ENCODE results near the gene CDK5RAP2.

- TF ChIP-seq USF1 (IDR thresholded peaks at IDR 0.05; ENCODE audit: borderline replicate concordance, extremely low read length, insufficient read depth, low read depth, low read length) (no peak), TCF12 (IDR thresholded peaks at IDR 0.05; ENCODE audit: low read depth, low read length) (no peak), PBX3 (IDR thresholded peaks at IDR 0.05; ENCODE audit: insufficient replicate concordance, low read depth, low read length) (no peak), SP1 (IDR thresholded peaks at IDR 0.05; ENCODE audit: low read depth, low read length) (no peak), CREB1 (IDR thresholded peaks at IDR 0.05; ENCODE audit: low read depth) (no peak), CTCF (IDR thresholded peaks at IDR 0.05 in 2 of 3, conservative IDR thresholded peaks at IDR 0.05 in 1 of 3; ENCODE audit: control insufficient read depth in 2 of 3, extremely low read depth in 1 of 3, insufficient read depth in 1 of 3, low read depth in 3 of 3, low read length in 3 of 3) (no peak), ZNF274 (IDR thresholded peaks at IDR 0.05; ENCODE audit: insufficient read depth, insufficient read length) (no peak), SIN3A (IDR thresholded peaks at IDR 0.05; ENCODE audit: low read depth, low read length) (no peak), ZNF24 (IDR thresholded peaks at IDR 0.05) (no peak), FOS (IDR thresholded peaks at IDR 0.05; ENCODE audit: borderline replicate concordance, extremely low read depth, insufficient read length) (no peak)
- TF ChIP-seq, protein P1, sequence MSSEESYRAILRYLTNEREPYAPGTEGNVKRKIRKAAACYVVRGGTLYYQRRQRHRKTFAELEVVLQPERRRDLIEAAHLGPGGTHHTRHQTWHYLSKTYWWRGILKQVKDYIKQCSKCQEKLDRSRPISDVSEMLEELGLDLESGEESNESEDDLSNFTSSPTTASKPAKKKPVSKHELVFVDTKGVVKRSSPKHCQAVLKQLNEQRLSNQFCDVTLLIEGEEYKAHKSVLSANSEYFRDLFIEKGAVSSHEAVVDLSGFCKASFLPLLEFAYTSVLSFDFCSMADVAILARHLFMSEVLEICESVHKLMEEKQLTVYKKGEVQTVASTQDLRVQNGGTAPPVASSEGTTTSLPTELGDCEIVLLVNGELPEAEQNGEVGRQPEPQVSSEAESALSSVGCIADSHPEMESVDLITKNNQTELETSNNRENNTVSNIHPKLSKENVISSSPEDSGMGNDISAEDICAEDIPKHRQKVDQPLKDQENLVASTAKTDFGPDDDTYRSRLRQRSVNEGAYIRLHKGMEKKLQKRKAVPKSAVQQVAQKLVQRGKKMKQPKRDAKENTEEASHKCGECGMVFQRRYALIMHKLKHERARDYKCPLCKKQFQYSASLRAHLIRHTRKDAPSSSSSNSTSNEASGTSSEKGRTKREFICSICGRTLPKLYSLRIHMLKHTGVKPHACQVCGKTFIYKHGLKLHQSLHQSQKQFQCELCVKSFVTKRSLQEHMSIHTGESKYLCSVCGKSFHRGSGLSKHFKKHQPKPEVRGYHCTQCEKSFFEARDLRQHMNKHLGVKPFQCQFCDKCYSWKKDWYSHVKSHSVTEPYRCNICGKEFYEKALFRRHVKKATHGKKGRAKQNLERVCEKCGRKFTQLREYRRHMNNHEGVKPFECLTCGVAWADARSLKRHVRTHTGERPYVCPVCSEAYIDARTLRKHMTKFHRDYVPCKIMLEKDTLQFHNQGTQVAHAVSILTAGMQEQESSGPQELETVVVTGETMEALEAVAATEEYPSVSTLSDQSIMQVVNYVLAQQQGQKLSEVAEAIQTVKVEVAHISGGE (CRISPR knock-in tag; IDR thresholded peaks at IDR 0.05): no peak
- TF ChIP-seq, protein P2, sequence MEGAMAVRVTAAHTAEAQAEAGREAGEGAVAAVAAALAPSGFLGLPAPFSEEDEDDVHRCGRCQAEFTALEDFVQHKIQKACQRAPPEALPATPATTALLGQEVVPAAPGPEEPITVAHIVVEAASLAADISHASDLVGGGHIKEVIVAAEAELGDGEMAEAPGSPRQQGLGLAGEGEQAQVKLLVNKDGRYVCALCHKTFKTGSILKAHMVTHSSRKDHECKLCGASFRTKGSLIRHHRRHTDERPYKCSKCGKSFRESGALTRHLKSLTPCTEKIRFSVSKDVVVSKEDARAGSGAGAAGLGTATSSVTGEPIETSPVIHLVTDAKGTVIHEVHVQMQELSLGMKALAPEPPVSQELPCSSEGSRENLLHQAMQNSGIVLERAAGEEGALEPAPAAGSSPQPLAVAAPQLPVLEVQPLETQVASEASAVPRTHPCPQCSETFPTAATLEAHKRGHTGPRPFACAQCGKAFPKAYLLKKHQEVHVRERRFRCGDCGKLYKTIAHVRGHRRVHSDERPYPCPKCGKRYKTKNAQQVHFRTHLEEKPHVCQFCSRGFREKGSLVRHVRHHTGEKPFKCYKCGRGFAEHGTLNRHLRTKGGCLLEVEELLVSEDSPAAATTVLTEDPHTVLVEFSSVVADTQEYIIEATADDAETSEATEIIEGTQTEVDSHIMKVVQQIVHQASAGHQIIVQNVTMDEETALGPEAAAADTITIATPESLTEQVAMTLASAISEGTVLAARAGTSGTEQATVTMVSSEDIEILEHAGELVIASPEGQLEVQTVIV (IDR thresholded peaks at IDR 0.05; ENCODE audit: borderline replicate concordance, partially characterized antibody): no peak
Measured at GRCh38 chr9:120532891-120533290, 47.1 kb downstream of the CDK5RAP2 start.
